Measurements from ENCODE around the gene CREB3L2.
"Not testable (repeated sequence)": the region's sequence is repeated elsewhere in the genome, so short reads cannot be mapped to it uniquely, and the experiment has no call there.

Gene CREB3L2

DNA sequence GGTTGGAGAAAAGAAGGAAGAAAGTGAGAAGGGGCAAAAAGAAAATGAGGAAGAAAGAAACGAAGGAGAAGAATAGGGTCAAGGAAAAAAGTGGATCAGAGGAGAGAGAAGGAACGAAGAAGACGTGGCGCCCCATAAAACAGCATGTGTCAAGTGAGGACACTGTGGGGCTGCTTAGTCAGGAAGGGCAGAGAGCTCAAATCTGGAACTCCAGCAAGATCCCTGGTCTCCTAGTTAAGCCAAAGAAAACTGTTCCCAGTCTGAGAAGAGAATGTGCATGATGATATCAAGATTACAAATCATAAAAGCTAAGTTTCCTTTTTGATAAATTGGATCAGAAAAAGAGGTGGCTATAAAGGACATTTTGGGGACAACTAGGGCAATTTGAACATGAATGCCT lies 33.0 kb downstream of the CREB3L2 start:
- no peak for DNase-seq (ENCODE audit: low read depth)

GRCh38 chr7:137968339-137968738 lies 33.5 kb downstream of the CREB3L2 start:
- not testable (repeated sequence) for DNase-seq (ENCODE audit: low read depth)

DNA sequence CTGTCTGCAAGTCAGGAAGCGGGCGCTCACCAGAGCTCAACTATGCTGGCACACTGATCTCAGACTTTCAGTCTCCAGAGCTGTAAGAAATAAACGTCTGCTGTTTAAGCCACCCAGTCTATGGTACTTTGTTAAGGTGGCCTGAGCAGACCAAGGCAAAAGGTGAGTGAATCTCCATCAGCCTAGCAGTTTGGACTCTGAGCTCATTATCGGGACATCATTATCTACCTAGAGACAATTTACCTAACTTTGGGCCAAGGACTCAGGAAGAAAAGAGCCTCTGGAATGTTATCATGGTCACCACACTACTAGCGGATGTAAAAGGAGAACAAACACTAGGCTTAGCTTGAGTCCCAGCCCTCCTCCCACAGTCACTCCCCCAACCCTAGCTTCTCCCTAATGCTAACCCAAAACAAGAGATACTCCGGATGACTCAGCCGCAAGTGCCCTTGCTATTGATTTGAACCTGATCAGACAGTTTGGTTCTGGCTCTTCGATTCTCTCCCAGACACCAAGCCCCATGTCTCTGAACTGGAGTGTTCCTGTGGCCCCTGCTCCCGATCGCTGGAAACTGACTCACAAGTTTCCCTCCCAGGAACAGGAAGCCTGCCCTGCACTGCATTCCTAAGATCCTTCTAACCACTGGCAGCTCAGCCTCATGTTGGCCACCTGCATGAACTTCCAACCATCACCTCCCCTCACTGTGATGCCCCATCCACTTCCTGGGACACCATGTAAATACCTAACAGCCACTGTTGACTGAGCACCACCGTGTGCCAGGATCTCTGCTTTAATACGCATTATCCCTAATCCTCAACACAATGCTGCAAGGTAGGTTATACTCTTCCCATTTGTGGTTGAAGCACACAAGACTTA lies 34.5 kb downstream of the CREB3L2 start:
- DNase-seq (ENCODE audit: low read depth) = no peak

- DNase-seq (ENCODE audit: low read depth) = no peak
These were observed 35.2 kb downstream of the CREB3L2 start for GRCh38 chr7:137966641-137967142.

GRCh38 chr7:137965942-137966640 lies 35.8 kb downstream of the CREB3L2 start:
- no peak for DNase-seq (ENCODE audit: low read depth)

GRCh38 chr7:137964824-137965545 lies 36.9 kb downstream of the CREB3L2 start:
- no peak for DNase-seq (ENCODE audit: low read depth)

- DNase-seq (ENCODE audit: low read depth) = no peak
These were observed 38.9 kb downstream of the CREB3L2 start for GRCh38 chr7:137962875-137963507.

DNA sequence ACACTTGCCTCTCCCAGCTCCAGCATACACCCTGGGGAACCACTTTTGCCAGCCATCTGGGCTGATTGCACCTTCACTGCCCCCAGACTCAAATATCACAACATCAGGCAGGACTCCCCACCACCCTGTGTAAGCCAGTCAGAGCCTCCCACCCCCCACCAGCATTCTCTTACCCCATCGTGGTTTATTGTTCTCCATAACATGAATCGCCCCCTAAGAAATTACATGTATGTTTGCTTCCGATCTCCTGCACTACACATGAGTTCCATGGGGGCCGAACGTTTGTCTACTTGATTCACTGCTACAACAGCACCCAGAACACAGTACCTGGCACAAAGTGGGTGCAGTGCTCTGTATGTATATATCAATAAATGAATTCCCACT lies 39.4 kb downstream of the CREB3L2 start:
- no peak for DNase-seq (ENCODE audit: low read depth)

- DNase-seq (ENCODE audit: low read depth) = no peak
These were observed 40.4 kb downstream of the CREB3L2 start for GRCh38 chr7:137961200-137962177.

- DNase-seq (ENCODE audit: low read depth) = no peak
These were observed 41.9 kb downstream of the CREB3L2 start for GRCh38 chr7:137960020-137960419.

GRCh38 chr7:137958470-137959431 lies 43.1 kb downstream of the CREB3L2 start:
- no peak for DNase-seq (ENCODE audit: low read depth)

GRCh38 chr7:137957887-137958286 lies 44.0 kb downstream of the CREB3L2 start:
- peak; percentile 94 for DNase-seq (ENCODE audit: low read depth)

DNA sequence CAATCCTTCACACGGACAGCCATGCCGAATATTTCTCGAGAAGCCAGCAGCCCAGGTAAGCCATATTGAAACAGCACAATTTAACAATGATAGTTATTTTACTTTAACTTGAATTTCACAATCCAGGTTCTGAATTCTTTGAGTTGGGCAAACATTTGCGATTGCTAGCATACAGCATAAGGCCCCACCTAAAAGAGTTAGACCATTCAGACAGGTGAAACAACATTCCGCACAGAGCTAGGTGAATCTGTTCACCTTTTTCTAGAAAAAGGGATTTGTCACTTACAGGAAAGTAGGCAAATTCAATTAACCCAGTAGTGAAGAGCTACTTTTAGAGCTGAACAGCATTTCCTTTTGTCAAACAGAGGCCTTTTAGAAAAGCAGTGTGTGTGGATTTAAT lies 45.3 kb downstream of the CREB3L2 start:
- no peak for DNase-seq (ENCODE audit: low read depth)

DNA sequence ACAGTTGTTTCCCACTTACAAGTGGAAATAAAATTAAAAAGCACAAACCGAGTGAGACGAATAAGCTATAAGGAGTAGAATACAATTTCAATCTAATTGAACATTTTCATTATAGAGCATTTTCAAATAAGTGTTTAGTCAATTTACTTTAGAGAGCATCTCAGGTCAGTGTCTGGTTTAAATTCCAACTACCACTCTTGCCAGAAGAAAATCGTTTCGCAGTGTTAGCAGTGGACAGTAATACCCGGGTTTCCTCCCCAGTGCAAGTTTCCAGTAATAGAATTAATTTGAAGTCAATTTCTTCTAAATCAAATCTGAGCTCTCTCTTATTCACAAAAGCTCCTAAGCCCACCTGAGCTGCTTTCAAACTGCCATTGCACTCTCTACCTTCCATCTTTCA lies 45.7 kb downstream of the CREB3L2 start:
- DNase-seq (ENCODE audit: low read depth) = no peak

- no peak for DNase-seq (ENCODE audit: low read depth)
These were observed 47.3 kb downstream of the CREB3L2 start for GRCh38 chr7:137954614-137955013.

DNA sequence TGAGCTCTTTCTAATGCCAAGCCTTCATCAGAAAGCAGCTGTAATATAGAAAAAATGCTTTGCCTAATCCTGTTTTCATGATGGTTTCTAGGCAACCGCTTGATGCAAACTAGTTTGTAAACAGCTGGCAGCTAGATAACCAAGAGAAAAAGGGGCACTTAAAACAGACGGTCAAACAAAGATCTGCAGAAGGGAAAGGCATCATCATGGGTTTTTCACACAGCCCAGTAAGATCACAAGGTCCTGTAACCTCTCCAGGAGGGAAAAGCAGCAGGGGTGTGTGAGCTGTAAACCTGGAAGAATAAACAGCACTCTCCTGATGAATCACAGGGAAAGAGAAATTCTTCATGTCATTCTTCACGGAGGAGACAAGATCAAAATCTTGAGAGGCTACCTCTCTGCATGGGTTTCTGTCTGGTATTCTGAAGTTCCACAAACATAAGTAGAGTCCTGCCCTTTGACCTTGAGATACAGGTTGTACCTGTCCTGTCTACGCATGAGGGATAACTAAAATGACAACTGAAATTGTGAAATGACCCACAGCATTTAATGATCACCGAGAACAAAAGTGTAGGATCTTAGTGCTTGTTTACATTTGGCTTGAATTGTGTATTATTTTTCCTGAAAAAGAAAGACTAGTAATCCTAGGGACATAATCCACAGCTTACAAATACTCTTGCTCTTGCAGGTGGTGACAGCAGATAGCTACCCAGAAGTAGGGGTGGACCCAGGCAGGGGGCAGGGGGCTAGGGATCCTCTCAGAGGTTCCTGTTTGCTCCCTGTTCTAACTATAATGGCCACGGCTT lies 48.0 kb downstream of the CREB3L2 start:
- DNase-seq (ENCODE audit: low read depth) = no peak

DNA sequence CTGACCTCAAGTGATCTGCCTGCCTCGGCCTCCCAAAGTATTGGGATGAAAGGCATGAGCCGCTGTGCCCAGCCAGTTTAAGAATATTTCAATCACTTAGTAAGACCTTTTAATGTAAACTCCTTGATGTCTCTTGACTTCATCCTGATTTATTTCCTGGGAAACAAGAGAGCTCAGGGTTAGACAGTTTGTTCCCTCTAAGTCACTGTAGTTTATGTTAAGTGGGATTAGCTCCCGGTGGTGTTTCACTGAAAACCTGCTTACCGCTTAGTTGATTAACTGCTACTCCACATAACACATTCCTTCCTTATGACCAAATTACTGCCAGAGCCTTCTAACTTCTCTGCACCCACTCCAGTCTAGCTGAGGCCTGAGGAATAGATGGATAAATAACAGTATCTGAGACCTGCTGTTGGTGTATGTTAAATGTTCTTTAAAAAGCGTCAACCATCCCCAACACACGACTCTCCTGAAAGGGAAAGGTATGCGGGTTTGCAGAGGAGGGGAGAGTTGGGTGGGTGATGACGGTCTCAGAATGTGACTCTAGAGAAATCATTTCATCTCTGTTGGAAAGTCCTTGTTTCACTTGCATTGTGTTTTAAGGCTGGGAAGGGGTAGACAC lies 48.7 kb downstream of the CREB3L2 start:
- DNase-seq (ENCODE audit: low read depth) = no peak

DNA sequence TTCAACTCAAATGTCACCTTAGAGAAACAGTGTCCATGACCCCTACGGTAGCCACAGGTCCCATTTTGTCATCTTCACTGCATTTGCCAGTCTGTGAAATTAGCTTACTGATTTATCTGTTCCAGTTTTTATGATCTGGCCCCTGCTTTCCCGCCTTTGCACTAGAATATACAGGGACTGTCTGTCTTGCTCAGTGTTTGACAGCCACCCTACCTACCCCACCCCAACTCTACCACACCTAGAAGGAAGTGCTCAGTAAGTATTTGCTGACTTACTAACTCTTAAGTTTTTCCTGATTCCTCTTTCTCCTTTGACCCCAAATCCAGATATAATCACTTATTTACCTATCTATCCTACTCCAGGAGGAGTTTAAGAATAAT lies 49.5 kb downstream of the CREB3L2 start:
- DNase-seq (ENCODE audit: low read depth) = no peak

All from stromal cell of bone marrow (primary cell).